LHCN-M2 (cell line): ENCODE results near the gene RPS6KB1. TPM values are rescaled to one million over a fixed set of nuclear protein-coding genes. Genes with fewer than 3 reads are reported as not detected.
"Not testable (repeated sequence)": the region's sequence is repeated elsewhere in the genome, so short reads cannot be mapped to it uniquely, and the experiment has no call there.

Experiments used
- DNase-seq: peaks from one replicate; pipeline ENCODE4 v3.0.0-alpha.2; 2012; ENCODE audit warnings: low read depth
- total RNA-seq: library from RNA; depleted of rRNA; stranded (reverse); fragments of >200 nt; gene quantifications from 2 replicates; pipeline ENCODE4 v1.2.3, GENCODE V29; 2014

The RPS6KB1 gene
- total RNA-seq, 1 experiment from 2014 or later = 21.4 TPM

DNA sequence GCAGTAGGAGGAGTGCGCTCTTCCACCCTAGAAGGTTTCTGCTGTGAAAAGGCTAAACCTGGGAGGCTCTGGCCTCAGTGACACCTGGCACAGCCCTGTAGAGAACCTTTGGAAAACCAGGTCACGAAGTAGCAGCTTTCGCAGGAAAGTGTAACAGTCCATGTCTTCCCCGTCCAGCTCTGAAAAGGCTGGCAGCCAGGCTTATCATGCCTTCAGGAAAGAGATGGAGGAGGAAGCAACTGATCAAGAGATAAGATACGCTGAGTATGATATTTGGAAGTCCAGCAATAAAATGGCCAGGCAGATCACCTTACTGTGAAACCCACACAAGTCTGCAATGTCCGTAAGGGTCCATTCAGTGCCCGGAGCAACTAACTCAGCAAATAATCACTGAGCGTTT lies 22.4 kb upstream of the RPS6KB1 start:
- DNase-seq = no peak

DNA sequence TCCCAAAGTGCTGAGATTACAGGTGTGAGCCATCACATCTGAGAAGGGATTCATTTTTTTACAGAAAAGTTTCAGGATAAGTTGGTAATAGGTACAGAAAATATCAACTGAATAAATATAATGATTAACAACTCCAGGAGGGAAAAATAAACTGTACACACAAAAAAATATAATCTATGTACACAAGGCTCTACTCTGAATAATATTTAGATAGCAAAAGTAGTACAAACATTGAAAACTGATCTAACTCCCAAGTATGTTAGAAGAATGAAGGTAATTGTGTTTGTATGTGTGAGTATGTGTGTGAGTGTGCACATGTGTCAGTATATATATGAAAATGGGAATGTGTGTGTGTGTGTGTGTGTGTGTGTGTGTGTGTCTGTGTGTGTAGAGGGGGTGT lies 20.6 kb upstream of the RPS6KB1 start:
- DNase-seq = no peak

DNA sequence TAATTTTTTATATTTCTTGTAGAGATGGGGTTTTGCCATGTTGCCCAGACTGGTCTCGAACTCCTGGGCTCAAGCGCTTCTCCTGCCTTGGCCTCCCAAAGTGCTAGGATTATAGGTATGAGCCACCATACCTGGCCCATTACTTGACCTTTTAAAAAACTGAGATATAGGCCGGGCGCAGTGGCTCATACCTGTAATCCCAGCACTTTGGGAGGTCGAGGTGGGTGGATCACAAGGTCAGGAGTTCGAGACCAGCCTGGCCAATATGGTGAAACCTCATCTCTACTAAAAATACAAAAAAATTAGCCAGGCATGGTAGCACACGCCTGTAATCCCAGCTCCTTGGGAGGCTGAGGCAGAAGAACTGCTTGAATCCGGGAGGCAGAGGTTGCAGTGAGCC lies 19.5 kb upstream of the RPS6KB1 start:
- DNase-seq = not testable (repeated sequence)

DNA sequence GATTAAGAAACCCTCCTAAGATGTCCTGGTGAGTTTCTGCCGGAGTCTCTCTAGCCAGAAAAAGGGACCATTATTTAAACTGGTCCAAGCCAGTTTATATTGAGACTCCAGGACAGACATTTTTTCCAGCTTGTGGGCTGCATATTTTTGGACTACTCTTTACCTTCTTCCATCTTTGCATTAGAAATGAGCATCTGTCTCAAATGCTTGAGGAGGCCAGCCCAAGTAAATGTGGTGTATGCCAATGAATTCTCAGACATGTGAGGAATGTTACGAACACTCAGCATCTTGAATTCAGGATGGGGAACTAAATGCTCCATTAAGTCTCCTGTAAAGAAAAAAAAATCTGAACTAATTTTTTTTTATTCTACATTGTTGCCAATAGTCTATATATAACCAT lies 18.5 kb upstream of the RPS6KB1 start:
- no peak for DNase-seq

DNA sequence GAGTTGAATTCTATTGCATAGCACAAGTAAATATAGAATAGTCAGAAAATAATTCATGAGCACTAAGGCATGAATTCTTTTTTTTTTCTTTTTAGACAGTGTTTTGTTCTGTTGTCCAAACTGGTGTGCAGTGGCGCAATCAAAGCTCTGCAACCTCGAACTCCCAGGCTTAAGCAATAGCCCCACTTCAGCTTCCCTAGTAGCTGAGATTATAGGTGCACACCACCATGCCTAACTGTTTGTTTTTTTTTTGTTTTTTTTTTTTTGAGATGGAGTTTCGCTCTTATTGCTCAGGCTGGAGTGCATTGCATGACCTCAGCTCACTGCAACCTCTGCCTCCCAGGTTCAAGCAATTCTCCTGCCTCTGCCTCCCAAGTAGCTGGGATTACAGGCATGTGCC lies 16.8 kb upstream of the RPS6KB1 start:
- no peak for DNase-seq

DNA sequence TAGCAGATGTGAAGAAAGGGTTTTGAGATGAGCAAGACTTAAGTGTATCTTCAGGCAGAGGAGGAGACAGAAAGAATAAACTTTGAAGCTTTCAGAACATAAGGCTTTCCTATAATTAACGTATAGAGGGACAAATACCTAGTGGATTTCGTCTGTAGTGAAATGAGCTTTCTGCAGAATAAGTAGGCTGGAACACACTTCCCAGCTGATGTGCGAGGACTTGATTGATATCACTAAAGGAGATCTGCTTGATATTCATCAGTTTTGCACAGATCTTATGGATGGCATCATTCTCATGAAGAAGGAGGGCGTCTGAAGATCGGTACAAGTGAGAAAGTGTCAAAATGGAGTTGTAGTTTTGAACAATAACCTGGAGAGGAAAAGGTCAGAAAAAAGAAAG lies 15.0 kb upstream of the RPS6KB1 start:
- DNase-seq = no peak

DNA sequence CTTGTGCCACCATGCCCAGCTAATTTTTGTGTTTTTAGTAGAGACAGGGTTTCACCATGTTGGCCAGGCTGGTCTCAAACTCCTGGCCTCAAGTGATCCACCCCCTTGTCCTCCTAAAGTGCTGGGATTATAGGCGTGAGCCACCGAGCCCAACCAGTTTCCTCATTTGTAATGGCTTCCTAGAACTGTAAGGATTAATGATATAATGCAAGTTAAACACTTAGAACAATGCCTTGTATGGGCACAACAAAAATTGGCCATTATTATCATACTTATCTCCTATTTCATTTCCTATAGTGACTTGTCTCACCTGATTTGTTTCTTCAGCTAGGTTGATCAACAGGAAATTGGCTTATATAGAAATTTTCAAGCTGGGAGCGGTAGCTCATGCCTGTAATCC lies 14.3 kb upstream of the RPS6KB1 start:
- no peak for DNase-seq

DNA sequence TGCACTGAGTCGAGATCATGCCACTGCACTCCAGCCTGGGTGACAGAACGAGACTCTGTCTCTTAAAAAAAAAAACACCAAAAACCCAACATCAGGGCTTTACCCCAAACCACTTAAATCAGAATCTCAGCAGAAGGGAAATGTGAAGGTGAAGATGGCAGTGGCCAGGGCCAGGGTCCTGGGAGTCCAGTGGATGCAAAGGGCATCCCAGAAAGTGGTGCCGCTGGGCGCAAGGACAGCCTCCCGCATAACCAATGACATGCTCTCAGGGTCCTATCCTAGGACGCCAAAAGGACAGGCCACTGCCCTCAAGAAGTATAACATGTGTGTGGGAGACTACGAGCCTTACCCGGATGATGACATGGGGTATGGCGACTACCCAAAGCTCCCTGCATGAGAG lies 8.1 kb upstream of the RPS6KB1 start:
- no peak for DNase-seq

DNA sequence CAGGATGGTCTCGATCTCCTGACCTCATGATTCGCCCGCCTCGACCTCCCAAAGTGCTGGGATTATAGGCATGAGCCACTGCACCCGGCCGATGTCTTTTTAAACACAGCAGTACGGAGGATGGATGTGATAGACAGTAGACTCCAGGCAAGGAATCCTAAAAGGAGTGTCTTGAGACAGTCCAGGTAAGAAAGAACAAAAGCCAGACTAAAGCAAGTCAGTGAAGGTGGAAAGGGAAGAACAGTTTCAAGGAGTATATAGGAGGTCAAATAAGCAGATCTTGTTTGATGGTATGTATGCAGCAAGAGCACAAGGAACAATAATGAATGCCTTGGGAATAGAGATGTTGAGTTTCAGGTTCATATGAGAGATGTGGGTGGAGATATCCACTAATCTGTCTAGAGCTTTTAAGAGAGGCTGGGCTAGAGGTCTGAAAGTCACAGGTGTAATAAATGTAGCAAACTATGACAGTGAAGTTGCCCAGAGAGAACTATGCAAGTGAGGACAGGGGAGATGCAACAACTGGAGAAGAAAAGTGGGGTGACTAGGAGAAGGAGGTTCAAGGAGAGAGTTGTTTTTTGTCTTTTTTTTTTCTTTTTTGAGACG lies 4.7 kb upstream of the RPS6KB1 start:
- no peak for DNase-seq

DNA sequence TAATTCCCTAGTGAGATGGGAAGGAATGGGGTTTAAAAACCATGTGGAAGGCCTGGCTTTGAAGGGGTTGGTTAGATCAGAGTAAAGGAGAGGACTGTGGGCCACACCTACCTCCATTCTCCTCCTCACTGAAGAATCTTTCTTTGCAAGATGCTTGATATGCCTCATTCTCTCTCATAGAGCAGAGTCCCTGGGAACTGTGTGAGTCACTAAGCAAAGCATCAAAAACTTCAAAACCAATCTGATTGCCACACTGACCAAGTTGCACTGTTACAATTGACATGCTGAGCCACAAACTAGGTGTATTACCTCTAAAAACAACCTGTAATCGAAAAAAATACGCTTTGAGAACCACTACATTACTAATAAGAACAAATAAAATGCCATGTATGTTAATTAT lies 2.2 kb upstream of the RPS6KB1 start:
- DNase-seq = peak; percentile 23

DNA sequence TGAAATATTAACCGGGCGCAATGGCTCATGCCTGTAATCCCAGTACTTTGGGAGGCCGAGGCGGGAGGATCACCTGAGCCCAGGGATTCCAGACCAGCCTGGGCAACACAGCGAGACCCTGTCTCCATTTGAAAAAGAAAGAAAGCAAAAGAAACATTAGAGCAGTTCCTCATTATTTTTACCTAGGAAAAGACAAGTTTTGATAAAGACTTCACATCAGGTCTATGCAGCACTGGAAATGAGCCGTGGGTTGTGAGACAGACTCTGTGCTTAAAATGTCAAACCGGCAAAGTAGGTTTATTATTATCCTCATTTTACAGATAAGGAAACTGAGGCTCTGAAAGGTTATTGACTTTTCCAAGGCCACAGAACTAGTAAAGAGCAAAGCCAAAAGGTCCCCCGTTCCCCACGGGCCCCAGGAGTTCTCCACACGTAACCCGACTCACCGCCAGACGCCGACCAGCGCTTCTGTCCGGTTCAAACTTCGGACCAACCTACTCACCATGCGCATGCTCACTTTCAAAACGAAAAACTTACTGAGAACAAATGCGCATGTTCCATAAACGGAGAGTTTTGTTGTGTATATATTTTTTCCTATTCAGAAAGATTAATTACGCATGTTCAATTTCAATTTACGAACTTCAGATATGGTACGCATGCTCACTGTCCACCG lies 534 bp upstream of the RPS6KB1 start:
- no peak for DNase-seq

DNA sequence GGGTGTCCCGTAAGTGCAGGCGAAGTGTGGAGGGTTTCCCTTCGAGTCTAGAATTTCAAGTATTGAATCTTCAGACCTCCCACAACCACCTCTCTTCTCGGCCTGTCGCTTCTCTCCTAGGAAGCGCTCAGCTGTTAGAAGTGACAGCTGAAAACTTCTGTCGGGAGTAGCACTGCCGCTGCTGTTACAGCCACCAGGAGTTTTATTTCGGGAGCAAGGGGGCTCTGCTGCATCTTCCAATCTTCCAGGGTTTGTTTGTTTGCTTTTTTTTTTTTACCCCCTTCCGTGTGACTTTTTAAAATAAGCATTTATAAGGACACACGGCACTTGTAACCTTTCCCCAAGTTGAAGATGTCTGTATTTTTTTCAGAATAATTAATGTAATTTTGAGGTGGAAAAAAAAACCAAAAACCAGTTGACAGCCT lies 767 bp downstream of the RPS6KB1 start:
- peak; percentile 59 for DNase-seq

DNA sequence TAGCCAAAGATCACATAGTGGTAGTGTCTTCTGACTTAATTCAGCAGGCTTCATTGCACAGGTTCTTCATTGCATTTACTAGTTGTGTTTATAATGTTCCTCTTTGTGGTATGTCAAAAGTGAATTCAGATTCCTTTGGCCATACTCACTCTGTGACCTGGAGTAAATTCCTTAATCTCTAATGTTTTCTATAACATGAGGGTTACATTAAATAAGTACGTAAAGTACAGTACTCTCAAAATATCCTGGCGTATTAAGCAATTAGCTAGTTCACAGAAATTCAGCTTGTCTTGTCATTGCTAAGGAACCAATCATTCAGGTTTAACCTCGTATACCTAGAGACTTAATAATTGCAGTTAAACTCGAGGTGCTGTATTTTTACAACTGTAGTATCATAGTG lies 4.2 kb downstream of the RPS6KB1 start:
- DNase-seq = no peak

DNA sequence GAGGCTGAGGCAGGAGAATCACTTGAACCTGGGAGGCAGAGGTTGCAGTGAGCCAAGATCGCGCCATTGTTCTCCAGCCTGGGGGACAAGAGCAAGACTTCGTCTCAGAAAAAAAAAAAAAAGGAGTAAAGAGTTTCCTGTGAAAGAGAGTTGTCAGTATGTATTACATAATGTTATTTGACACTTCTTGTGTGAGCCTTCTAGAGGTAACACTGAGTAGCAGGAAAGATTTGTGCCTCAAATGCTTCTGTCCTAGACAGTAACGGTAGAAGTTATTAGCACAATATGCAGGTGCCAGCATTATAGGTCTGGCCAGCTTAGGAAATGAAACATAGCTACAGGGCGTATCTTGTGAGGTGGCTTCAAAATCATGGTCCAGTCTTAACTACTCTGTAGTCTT lies 6.2 kb downstream of the RPS6KB1 start:
- no peak for DNase-seq

DNA sequence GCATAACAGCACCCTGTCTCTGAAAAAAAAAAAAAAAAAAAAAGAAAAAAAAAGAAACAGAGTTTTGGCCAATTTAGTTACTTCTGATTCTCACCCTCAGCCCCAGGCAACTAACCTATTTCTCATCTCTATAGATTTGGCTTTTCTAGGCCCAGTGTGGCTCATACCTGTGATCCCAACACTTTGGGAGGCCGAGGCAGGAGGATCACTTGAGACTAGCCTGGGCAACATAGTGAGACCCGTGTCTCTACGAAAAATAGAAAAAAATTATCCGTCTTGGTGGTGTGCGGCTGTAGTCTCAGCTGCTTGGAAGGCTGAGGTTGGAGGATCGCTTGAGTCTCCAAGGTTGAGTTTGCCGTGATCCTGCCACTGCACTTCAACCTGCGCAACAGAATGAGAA lies 8.7 kb downstream of the RPS6KB1 start:
- DNase-seq = no peak

DNA sequence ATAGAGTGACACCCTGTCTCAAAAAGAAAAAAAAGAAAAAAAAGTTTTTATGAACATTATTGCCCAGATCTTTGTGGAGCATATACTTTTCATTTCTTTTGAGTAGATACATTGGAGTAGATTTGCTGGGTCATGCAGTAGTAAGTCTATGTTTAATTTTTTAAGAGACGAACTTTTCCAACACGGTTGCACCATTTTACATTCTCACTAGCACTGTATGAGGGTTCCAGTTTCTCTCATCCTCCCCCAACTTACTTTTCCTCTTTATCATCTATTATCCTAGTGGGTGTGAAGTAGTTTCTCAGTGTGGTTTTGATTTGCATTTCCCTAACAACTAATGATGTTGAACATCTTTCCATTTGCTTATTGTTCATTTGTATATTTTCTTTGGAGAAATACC lies 10.5 kb downstream of the RPS6KB1 start:
- DNase-seq = no peak

DNA sequence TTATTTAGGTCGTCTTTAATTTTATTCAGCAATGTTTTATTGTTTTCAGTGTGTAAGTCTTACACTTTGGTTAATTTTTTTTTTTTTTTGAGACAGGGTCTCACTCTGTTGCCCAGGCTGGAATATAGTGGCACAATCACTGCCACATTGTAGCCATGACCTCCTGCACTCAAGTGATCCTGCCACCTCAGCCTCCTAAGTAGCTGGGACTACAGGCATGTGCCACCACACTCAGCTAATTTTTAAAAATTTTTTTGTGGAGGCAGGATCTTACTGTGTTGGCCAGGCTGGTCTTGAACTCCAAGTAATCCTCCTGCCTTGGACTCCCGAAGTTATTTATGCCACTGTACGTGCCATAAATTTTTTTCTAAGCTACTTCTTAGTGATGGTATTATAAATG lies 14.5 kb downstream of the RPS6KB1 start:
- DNase-seq = no peak

DNA sequence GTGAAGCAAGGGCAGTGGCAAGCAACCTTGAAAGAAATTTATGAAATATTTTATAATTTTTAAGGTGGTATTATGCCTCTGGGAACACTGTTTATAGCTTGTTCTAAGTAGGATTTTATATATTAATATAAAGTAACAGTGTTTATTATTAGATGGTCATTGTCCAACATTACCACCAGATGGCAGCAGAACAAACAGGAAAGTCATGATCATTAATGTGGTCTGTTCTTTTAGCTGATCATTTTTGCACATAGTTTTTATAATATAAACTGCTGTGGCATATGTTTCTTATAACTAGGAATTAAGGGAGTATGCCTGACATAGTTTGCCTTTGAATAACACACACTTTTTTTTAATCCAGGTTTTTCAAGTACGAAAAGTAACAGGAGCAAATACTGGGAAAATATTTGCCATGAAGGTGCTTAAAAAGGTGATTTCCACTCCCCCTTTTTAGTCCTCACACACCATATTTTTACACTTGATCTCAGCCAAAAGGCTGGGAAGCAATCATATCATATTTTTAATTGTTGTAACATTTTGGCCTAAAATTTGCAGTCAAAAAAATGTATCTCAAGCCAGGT lies 21.4 kb downstream of the RPS6KB1 start:
- DNase-seq = peak; percentile 41

DNA sequence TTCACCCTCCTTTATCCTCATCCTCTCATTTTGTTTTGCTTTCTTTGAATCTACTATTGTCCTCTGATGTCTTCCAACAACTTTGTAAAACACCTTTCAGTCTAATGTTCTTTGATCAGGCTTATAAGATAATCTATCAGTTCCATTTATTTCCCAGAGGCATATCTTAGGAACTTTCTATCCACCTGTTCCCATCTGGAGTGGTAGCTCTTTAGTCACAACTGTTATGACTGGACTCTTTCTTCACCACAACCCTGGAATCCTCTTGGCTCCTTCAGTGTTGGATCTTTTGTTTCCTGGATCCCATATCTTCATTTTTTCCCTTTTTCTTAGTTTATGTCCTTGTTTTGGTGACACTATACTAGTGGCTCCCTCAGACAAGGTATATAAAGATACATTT lies 23.5 kb downstream of the RPS6KB1 start:
- no peak for DNase-seq

DNA sequence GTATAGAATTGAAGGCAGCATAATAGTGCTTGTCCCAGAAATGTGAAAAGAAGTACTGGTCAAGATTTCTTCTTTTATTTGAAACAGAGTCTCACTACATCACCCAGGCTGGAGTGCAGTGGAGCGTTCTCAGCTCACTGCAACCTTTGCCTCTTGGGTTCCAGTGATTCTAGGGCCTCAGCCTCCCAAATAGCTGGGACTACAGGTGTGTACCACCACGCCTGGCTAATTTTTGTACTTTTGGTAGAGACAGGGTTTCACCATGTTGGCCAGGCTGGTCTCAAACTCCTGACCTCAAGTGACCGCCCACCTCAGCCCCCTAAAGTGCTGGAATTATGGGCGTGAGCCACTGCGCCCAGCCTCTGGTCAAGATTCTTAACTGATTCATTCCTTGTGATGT lies 27.7 kb downstream of the RPS6KB1 start:
- not testable (repeated sequence) for DNase-seq

DNA sequence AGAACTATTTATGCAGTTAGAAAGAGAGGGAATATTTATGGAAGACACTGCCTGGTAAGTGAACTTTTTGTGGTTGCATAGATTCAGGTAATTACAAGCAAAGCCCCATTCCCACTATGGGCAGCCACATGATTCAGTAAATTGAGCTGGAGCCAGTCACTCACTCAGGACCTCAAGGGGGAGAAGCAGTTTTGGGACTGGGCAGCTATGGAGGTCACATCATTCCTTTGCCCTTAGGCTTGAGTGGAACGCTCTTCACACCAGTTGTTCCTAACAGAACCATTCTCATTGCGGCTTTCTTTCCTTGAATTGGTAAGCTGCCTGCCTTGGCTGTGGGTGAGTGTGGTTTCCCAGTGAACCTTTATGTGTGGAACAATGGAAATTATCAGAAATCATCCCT lies 37.2 kb downstream of the RPS6KB1 start:
- not testable (repeated sequence) for DNase-seq

DNA sequence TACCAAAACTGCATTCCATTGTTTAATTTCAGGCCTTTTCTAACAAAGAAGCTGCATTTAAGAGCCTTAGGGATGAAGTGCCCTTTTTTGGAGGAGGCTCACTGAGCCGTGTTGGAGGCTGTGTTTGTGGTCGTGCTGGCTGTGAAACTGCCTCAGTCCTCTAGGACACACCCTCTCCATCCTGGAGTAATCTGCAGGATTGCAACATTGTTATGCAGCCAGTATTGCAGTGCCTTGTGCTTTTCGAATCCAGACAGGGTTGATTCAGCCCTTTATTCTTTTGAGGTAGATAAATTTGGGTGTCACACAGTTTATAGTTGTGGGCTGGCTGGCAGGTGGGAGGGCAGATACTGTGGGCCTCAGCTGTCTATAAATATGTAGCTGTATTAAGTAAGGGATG lies 37.8 kb downstream of the RPS6KB1 start:
- peak; percentile 49 for DNase-seq

DNA sequence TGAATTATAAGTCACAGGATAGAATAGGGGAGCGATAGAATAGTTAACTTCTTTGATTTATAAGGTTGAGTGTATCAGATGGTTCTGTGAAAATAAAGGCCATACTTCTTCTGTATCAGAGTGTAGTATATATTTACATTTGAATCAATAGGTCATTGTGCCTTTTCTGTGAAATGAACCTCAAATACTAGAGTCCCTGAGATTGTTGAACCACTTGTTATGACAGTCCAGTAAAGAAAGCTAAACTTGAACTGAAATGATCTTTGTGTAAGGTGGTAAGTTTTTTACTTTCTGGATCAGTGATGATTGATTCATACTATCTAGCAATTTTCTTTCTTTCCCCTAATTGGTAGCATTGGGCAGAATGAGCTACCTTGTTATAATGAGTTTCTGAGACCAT lies 40.4 kb downstream of the RPS6KB1 start:
- DNase-seq = not testable (repeated sequence)
